Esophagus muscularis mucosa (tissue), 4 donors: ENCODE results near the gene WDFY4. TPM values are rescaled to one million over a fixed set of nuclear protein-coding genes. Genes with fewer than 3 reads are reported as not detected.

Experiments used
- DNase-seq: peaks from one replicate; pipeline ENCODE4 v3.0.0-alpha.2; 2017; ENCODE audit errors: extremely low spot score
- H3K27ac ChIP-seq, 4 donors: fragments of 200-600 bp; sonication (generic); replicated peaks in 1 of 4; 1 replicate in 3 of 4; 2 replicates in 1 of 4; pipeline ENCODE4 v1.5.1; 2016 to 2019; ENCODE audit warnings: mild to moderate bottlenecking in 1 of 4
- H3K27me3 ChIP-seq, 4 donors: fragments of 200-600 bp; sonication (generic); one replicate each; pipeline versions ENCODE4 v1.5.1 to v1.6.0; 2016 to 2019
- H3K36me3 ChIP-seq, 4 donors: fragments of 200-600 bp; sonication (generic); one replicate each; pipeline ENCODE4 v1.5.1; 2016 to 2019
- H3K4me1 ChIP-seq, 4 donors: fragments of 200-600 bp; sonication (generic); one replicate each; pipeline ENCODE4 v1.5.1; 2016 to 2019
- H3K4me3 ChIP-seq, 4 donors: fragments of 200-600 bp; sonication (generic); 1 replicate in 2 of 4; 2 replicates in 2 of 4; pipeline ENCODE4 v1.5.1; 2016 to 2019; ENCODE audit warnings: mild to moderate bottlenecking in 4 of 4, moderate library complexity in 1 of 4
- H3K9me3 ChIP-seq, 4 donors: fragments of 200-600 bp; sonication (generic); 1 replicate in 3 of 4; 2 replicates in 1 of 4; pipeline ENCODE4 v1.5.1; 2016 to 2019
- EP300 ChIP-seq: sonication (generic); formaldehyde crosslinking; IDR thresholded peaks from one replicate; pipeline ENCODE4 v1.6.1; 2017; ENCODE audit warnings: antibody characterized with exemption
- POLR2A ChIP-seq: fragments of 450-650 bp; IDR thresholded peaks from one replicate; pipeline ENCODE4 v1.6.1; 2017; ENCODE audit warnings: antibody characterized with exemption, moderate library complexity, mild to moderate bottlenecking, low read depth
- POLR2AphosphoS5 ChIP-seq, 2 donors: sonication (generic); formaldehyde crosslinking; IDR thresholded peaks; one replicate each; pipeline ENCODE4 v1.6.1; 2017; ENCODE audit warnings: antibody characterized with exemption in 2 of 2
- WGBS: methylation state at CpG from one replicate; pipeline ENCODE4 v1.1.5; 2018; 5-methylcytosine and 5-hydroxymethylcytosine counted together
- intact Hi-C: fragments of 100-400 bp; cut with DNase I; formaldehyde crosslinking; loops from one replicate; pipeline ENCODE4 v1.15.1; 2023
- total RNA-seq, 4 donors: library from RNA; depleted of rRNA; stranded (reverse); fragments of >200 nt; gene quantifications; one replicate each; pipeline versions ENCODE4 v1.1.0 to v1.2.1, GENCODE V29; 2016
- TF ChIP-seq, protein P1 (sequence below), 3 experiments: fragments of 200-600 bp in 2 of 3; fragments of 450-650 bp in 1 of 3; sonication (generic) in 2 of 3; IDR thresholded peaks; one replicate each; pipeline ENCODE4 v1.5.1; 2017 to 2019; ENCODE audit warnings: antibody characterized with exemption in 3 of 3, mild to moderate bottlenecking in 2 of 3, moderate library complexity in 1 of 3

The WDFY4 gene
- total RNA-seq, 4 donors from 2014 or later: 2.3 to 7.3 (median 5.2) TPM

DNA sequence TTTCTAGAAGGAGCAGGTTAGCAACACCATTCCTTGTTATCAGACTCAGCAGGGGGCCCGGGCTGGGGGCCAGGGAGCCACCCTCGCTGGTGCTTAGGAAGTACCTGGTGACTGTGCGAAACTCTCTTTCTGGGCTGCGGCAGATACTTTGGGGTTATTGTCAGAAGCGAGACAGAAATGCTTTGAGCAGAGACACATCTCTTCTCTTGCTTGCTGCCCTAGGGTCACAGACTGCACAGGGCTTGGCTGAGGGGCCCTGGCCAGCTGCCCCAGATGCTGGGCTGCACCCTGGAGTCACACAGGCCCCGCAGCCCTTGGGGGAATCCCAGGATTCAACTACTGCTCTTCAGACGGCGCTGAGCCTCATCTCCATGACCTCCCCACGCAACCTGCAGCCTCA is 91.9 kb downstream of the WDFY4 start:
- Histone ChIP-seq H3K36me3 (no peaks in the 10 kb centered on the region), H3K27ac (no peak overlapping the region), H3K9me3 (no peaks in the 10 kb centered on the region), H3K4me1 (no peaks in the 10 kb centered on the region), H3K4me3 (no peak overlapping the region), H3K27me3 (no peaks in the 10 kb centered on the region)
- intact Hi-C loops: no loop called here
- no peak for TF ChIP-seq POLR2AphosphoS5 (IDR thresholded peaks at IDR 0.05)
- TF ChIP-seq EP300: no peak
- TF ChIP-seq, protein P1, sequence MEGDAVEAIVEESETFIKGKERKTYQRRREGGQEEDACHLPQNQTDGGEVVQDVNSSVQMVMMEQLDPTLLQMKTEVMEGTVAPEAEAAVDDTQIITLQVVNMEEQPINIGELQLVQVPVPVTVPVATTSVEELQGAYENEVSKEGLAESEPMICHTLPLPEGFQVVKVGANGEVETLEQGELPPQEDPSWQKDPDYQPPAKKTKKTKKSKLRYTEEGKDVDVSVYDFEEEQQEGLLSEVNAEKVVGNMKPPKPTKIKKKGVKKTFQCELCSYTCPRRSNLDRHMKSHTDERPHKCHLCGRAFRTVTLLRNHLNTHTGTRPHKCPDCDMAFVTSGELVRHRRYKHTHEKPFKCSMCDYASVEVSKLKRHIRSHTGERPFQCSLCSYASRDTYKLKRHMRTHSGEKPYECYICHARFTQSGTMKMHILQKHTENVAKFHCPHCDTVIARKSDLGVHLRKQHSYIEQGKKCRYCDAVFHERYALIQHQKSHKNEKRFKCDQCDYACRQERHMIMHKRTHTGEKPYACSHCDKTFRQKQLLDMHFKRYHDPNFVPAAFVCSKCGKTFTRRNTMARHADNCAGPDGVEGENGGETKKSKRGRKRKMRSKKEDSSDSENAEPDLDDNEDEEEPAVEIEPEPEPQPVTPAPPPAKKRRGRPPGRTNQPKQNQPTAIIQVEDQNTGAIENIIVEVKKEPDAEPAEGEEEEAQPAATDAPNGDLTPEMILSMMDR (IDR thresholded peaks at IDR 0.05): no peak
- TF ChIP-seq POLR2A: no peak
- WGBS: 74% methylated on average over 7 of the region's 9 CpGs
- peak; percentile 78 for DNase-seq

DNA sequence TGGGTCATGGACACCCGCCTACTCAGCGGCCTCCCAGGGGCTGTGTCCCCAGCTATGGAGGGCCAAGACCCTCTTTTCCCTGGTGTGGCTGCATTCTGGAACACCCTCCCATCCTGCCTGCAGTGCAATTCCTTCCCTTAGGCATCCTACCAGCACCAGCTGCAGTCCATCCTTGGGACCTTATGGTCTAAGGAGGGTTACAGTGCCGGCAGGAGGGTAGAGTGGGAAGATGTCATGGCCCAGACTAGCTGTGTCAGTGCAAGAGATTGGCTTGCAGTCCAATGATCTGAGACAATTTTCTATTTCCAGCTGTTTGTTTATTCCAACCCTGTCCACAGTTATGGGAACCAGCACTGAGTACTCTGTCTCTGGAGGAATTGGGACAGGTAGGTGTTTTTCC is 92.4 kb downstream of the WDFY4 start:
- no peak for TF ChIP-seq POLR2A
- TF ChIP-seq EP300: no peak
- TF ChIP-seq POLR2AphosphoS5 (IDR thresholded peaks at IDR 0.05): no peak
- TF ChIP-seq, protein P1 (IDR thresholded peaks at IDR 0.05): no peak
- Histone ChIP-seq H3K9me3 (no peaks in the 10 kb centered on the region), H3K27me3 (no peaks in the 10 kb centered on the region), H3K27ac (no peak overlapping the region), H3K4me1 (no peaks in the 10 kb centered on the region), H3K36me3 (no peaks in the 10 kb centered on the region), H3K4me3 (no peak overlapping the region)
- peak; percentile 57 for DNase-seq
- intact Hi-C loops: no loop called here
- WGBS: 78% methylated on average over 3 of the region's 3 CpGs

DNA sequence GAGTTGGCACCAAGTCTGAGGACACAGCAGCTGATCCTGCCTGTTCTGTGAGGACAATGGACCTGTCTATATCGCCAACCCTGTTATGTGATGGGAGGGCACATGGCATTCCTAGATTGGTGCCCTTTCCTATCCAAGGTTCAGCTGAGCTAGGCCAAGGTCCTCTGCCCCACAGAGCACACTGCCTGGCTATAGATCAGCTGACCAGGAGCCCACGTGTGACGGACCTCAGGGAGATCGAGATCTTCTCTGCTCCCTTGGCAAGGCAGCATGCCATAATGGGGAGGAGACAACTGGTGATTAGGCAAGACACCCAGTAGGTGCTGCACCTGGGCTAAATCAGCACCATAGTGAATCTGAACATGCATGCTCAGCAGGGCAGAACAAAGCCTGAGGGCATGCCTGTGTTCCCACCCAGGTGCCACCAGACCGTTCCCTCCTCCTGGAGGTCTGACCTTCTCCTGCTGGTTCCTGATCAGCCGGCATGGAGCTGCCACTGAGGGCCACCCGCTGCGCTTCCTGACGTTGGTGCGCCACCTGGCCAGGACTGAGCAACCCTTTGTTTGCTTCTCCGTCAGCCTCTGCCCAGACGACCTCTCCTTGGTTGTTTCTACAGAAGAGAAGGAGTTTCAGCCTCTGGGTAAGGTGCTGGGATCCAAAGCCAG is 93.7 kb downstream of the WDFY4 start:
- WGBS: 92% methylated on average over 10 of the region's 12 CpGs
- no peaks in the 10 kb centered on the region for H3K4me1 ChIP-seq
- intact Hi-C loops: no loop called here
- H3K36me3 ChIP-seq: no peaks in the 10 kb centered on the region
- TF ChIP-seq POLR2AphosphoS5 (IDR thresholded peaks at IDR 0.05) (no peak), EP300 (no peak), POLR2A (no peak)
- TF ChIP-seq, protein P1 (IDR thresholded peaks at IDR 0.05): no peak
- no peaks in the 10 kb centered on the region for H3K27me3 ChIP-seq
- H3K9me3 ChIP-seq: no peaks in the 10 kb centered on the region
- H3K4me3 ChIP-seq: no peak overlapping the region
- no peak overlapping the region for H3K27ac ChIP-seq
- DNase-seq: peak; percentile 62

DNA sequence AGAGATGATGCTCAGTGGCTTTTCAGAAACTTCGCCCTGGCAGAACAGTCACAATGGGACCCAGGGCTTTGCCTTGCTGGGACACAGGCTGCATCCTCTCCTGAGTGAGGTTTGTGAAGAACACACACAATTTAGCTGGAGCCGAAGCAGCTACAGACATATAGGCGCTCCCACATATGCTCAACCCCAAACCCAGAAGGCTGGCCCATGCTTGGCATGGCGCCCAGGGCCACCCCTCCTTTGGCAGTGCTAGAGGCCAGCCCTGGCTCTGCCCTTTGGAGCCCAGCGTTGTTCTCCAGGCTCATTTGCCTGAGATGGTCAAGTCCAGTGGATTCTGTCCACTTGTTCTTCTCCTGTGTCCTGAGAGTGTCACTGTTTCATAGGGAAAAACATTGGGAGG is 94.4 kb downstream of the WDFY4 start:
- H3K4me3 ChIP-seq: no peak overlapping the region
- H3K36me3 ChIP-seq: no peaks in the 10 kb centered on the region
- DNase-seq: peak; percentile 79
- H3K27ac ChIP-seq: no peak overlapping the region
- intact Hi-C loops: no loop called here
- H3K27me3 ChIP-seq: no peaks in the 10 kb centered on the region
- H3K4me1 ChIP-seq: no peaks in the 10 kb centered on the region
- WGBS: 85% methylated on average over 4 of the region's 5 CpGs
- TF ChIP-seq, protein P1 (IDR thresholded peaks at IDR 0.05): no peak
- TF ChIP-seq EP300 (no peak), POLR2A (no peak), POLR2AphosphoS5 (IDR thresholded peaks at IDR 0.05) (no peak)
- H3K9me3 ChIP-seq: no peaks in the 10 kb centered on the region
